ENCODE measurements around the gene CARMIL1. TPM values are rescaled to one million over a fixed set of nuclear protein-coding genes. Genes with fewer than 3 reads are reported as not detected.
A peak's percentile ranks its signal among the peaks of the same experiment; 100 is the strongest.
"Not testable (repeated sequence)": the region's sequence is repeated elsewhere in the genome, so short reads cannot be mapped to it uniquely, and the experiment has no call there.

Gene CARMIL1
- total and polyA plus RNA-seq, 3 experiments from 2014 or later, result 1.8 to 2.9 TPM; not detected in 1

GRCh38 chr6:25435416-25435985 is 156.3 kb downstream of the CARMIL1 start:
- Histone ChIP-seq H3K9me3 (ENCODE audit: low read length) (no peaks in the 10 kb centered on the region), H3K27ac (ENCODE audit: low read depth, low read length) (no peak overlapping the region), H3K27me3 (ENCODE audit: insufficient read depth, low read length, poor library complexity, severe bottlenecking) (no peaks in the 10 kb centered on the region), H3K4me1 (ENCODE audit: insufficient read depth, low read length) (no peaks in the 10 kb centered on the region), H3K4me3 (ENCODE audit: low read length) (no peak overlapping the region), H3K36me3 (ENCODE audit: insufficient read depth, low read length) (no peaks in the 10 kb centered on the region)
- ChIA-PET POLR2A (no interaction called here), CTCF (interaction anchor here (1.1 kb wide), 1 partner anchor 54 kb away, joined by 3 read pairs; no protein-coding TSS in a partner anchor)
- Mint-ChIP-seq H3K9me3 (no peaks in the 10 kb centered on the region), H3K36me3 (no peaks in the 10 kb centered on the region), H3K4me3 (no peak overlapping the region), H3K27ac (no peak overlapping the region), H3K4me1 (no peaks in the 10 kb centered on the region), H3K27me3 (peaks cover 0 to 5% of the 10 kb centered on the region in 2 donors)
- no peak for DNase-seq

GRCh38 chr6:25436760-25437159 is 157.6 kb downstream of the CARMIL1 start:
- Mint-ChIP-seq H3K27me3 (peaks cover 0 to 5% of the 10 kb centered on the region in 2 donors), H3K27ac (no peak overlapping the region), H3K9me3 (no peaks in the 10 kb centered on the region), H3K4me1 (peaks cover 3 to 5% (median 5%) of the 10 kb centered on the region in 3 donors), H3K36me3 (no peaks in the 10 kb centered on the region), H3K4me3 (no peak overlapping the region)
- H3K4me1 ChIP-seq (ENCODE audit: insufficient read depth, low read length), result peaks cover 12% of the 10 kb centered on the region
- no peaks in the 10 kb centered on the region for H3K27me3 ChIP-seq (ENCODE audit: insufficient read depth, low read length, poor library complexity, severe bottlenecking)
- DNase-seq, result no peak
- no peak overlapping the region for H3K27ac ChIP-seq (ENCODE audit: low read depth, low read length)
- no peaks in the 10 kb centered on the region for H3K36me3 ChIP-seq (ENCODE audit: insufficient read depth, low read length)
- ChIA-PET CTCF (interaction anchor here (1.1 kb wide), 1 partner anchor 53 kb away, joined by 3 read pairs; no protein-coding TSS in a partner anchor), POLR2A (no interaction called here)
- no peak overlapping the region for H3K4me3 ChIP-seq (ENCODE audit: low read length)
- no peaks in the 10 kb centered on the region for H3K9me3 ChIP-seq (ENCODE audit: low read length)

- Histone ChIP-seq H3K9me3 (ENCODE audit: low read length) (no peaks in the 10 kb centered on the region), H3K4me1 (ENCODE audit: insufficient read depth, low read length) (peaks cover 26% of the 10 kb centered on the region), H3K36me3 (ENCODE audit: insufficient read depth, low read length) (no peaks in the 10 kb centered on the region), H3K27me3 (ENCODE audit: insufficient read depth, low read length, poor library complexity, severe bottlenecking) (no peaks in the 10 kb centered on the region), H3K4me3 (ENCODE audit: low read length) (no peak overlapping the region), H3K27ac (ENCODE audit: low read depth, low read length) (no peak overlapping the region)
- POLR2A ChIA-PET, result no interaction called here
- no peak overlapping the region for H3K4me3 Mint-ChIP-seq
- CTCF ChIA-PET, result interaction anchor here (1.4 to 1.6 kb wide), 2 partner anchors 160 to 161 kb away, joined by 3 to 4 read pairs; partner anchors contain the start of gene CARMIL1
- H3K27ac Mint-ChIP-seq, result no peak overlapping the region
- H3K27me3 Mint-ChIP-seq, result no peaks in the 10 kb centered on the region
- no peak for DNase-seq
- peaks cover 0 to under 1% (median 0%) of the 10 kb centered on the region in 5 donors for H3K9me3 Mint-ChIP-seq
- H3K36me3 Mint-ChIP-seq, result peaks cover 0 to under 1% (median 0%) of the 10 kb centered on the region in 3 donors
- H3K4me1 Mint-ChIP-seq, result peaks cover 6 to 14% (median 11%) of the 10 kb centered on the region in 3 donors
These were observed 160.2 kb downstream of the CARMIL1 start for GRCh38 chr6:25439368-25439767.

- Histone ChIP-seq H3K9me3 (ENCODE audit: low read length) (no peaks in the 10 kb centered on the region), H3K27ac (ENCODE audit: low read depth, low read length) (no peak overlapping the region), H3K36me3 (ENCODE audit: insufficient read depth, low read length) (no peaks in the 10 kb centered on the region), H3K4me3 (ENCODE audit: low read length) (no peak overlapping the region), H3K27me3 (ENCODE audit: insufficient read depth, low read length, poor library complexity, severe bottlenecking) (no peaks in the 10 kb centered on the region), H3K4me1 (ENCODE audit: insufficient read depth, low read length) (peaks cover 26% of the 10 kb centered on the region)
- ChIA-PET CTCF (no interaction called here), POLR2A (interaction anchor here (0.9 kb wide), 1 partner anchor 37 kb away, joined by 3 read pairs; no protein-coding TSS in a partner anchor)
- Mint-ChIP-seq H3K27ac (peak overlapping the region in 5 of 8 donors; percentile 25 to 86 (median 67)), H3K9me3 (peaks cover 0 to 3% (median 0%) of the 10 kb centered on the region in 5 donors), H3K36me3 (peaks cover 5 to 17% (median 6%) of the 10 kb centered on the region in 3 donors), H3K4me3 (no peak overlapping the region), H3K27me3 (no peaks in the 10 kb centered on the region), H3K4me1 (peaks cover 6 to 14% (median 11%) of the 10 kb centered on the region in 3 donors)
- DNase-seq, result peak in 1 of 5 donors; percentile 59
These were observed 162.6 kb downstream of the CARMIL1 start for GRCh38 chr6:25441663-25442270.

GRCh38 chr6:25442898-25443297 is 163.7 kb downstream of the CARMIL1 start:
- no peak for DNase-seq
- H3K27me3 Mint-ChIP-seq, result peaks cover 0 to 1% of the 10 kb centered on the region in 2 donors
- Histone ChIP-seq H3K4me1 (ENCODE audit: insufficient read depth, low read length) (peaks cover 26% of the 10 kb centered on the region), H3K36me3 (ENCODE audit: insufficient read depth, low read length) (no peaks in the 10 kb centered on the region), H3K27me3 (ENCODE audit: insufficient read depth, low read length, poor library complexity, severe bottlenecking) (no peaks in the 10 kb centered on the region), H3K27ac (ENCODE audit: low read depth, low read length) (no peak overlapping the region), H3K4me3 (ENCODE audit: low read length) (no peak overlapping the region), H3K9me3 (ENCODE audit: low read length) (no peaks in the 10 kb centered on the region)
- H3K4me3 Mint-ChIP-seq, result no peak overlapping the region
- H3K9me3 Mint-ChIP-seq, result peaks cover 0 to 3% (median 0%) of the 10 kb centered on the region in 5 donors
- peaks cover 6 to 22% (median 14%) of the 10 kb centered on the region in 3 donors for H3K4me1 Mint-ChIP-seq
- POLR2A ChIA-PET, result no interaction called here
- H3K27ac Mint-ChIP-seq, result no peak overlapping the region
- CTCF ChIA-PET, result no interaction called here
- peaks cover 5 to 22% (median 6%) of the 10 kb centered on the region in 3 donors for H3K36me3 Mint-ChIP-seq

GRCh38 chr6:25444521-25444920 is 165.3 kb downstream of the CARMIL1 start:
- CTCF ChIA-PET; H3K4me3 ChIP-seq (ENCODE audit: low read length); H3K27ac Mint-ChIP-seq; POLR2A ChIA-PET; H3K27ac ChIP-seq (ENCODE audit: low read depth, low read length); H3K4me3 Mint-ChIP-seq; H3K9me3 Mint-ChIP-seq; H3K9me3 ChIP-seq (ENCODE audit: low read length); H3K27me3 ChIP-seq (ENCODE audit: insufficient read depth, low read length, poor library complexity, severe bottlenecking); DNase-seq; H3K27me3 Mint-ChIP-seq; H3K36me3 ChIP-seq (ENCODE audit: insufficient read depth, low read length): not testable (repeated sequence)
- peaks cover 26% of the 10 kb centered on the region for H3K4me1 ChIP-seq (ENCODE audit: insufficient read depth, low read length)
- Mint-ChIP-seq H3K4me1 (peaks cover 6 to 23% (median 20%) of the 10 kb centered on the region in 3 donors), H3K36me3 (peaks cover 5 to 23% (median 6%) of the 10 kb centered on the region in 3 donors)

GRCh38 chr6:25446830-25447569 is 167.8 kb downstream of the CARMIL1 start:
- no peaks in the 10 kb centered on the region for H3K36me3 ChIP-seq (ENCODE audit: insufficient read depth, low read length)
- Mint-ChIP-seq H3K27ac (no peak overlapping the region), H3K4me1 (peaks cover 3 to 18% (median 17%) of the 10 kb centered on the region in 3 donors), H3K36me3 (peaks cover 6 to 23% (median 6%) of the 10 kb centered on the region in 3 donors), H3K4me3 (no peak overlapping the region), H3K27me3 (peaks cover 0 to 3% of the 10 kb centered on the region in 2 donors), H3K9me3 (peaks cover 0 to 3% (median 0%) of the 10 kb centered on the region in 5 donors)
- H3K4me1 ChIP-seq (ENCODE audit: insufficient read depth, low read length), result peaks cover 11% of the 10 kb centered on the region
- no peak overlapping the region for H3K4me3 ChIP-seq (ENCODE audit: low read length)
- ChIA-PET POLR2A (no interaction called here), CTCF (interaction anchor here (0.6 kb wide), 1 partner anchor 10 kb away, joined by 3 read pairs; no protein-coding TSS in a partner anchor)
- H3K27ac ChIP-seq (ENCODE audit: low read depth, low read length), result no peak overlapping the region
- H3K27me3 ChIP-seq (ENCODE audit: insufficient read depth, low read length, poor library complexity, severe bottlenecking), result no peaks in the 10 kb centered on the region
- no peaks in the 10 kb centered on the region for H3K9me3 ChIP-seq (ENCODE audit: low read length)
- no peak for DNase-seq

GRCh38 chr6:25447570-25447929 is 168.4 kb downstream of the CARMIL1 start:
- H3K4me1 ChIP-seq (ENCODE audit: insufficient read depth, low read length), result peaks cover 6% of the 10 kb centered on the region
- Mint-ChIP-seq H3K4me1 (peaks cover 3 to 14% (median 13%) of the 10 kb centered on the region in 3 donors), H3K36me3 (peaks cover 6 to 23% (median 6%) of the 10 kb centered on the region in 3 donors), H3K9me3 (peaks cover 0 to 3% (median 0%) of the 10 kb centered on the region in 5 donors), H3K4me3 (no peak overlapping the region), H3K27ac (peak overlapping the region in 2 of 8 donors; percentile 0 to 5), H3K27me3 (peaks cover 0 to 3% of the 10 kb centered on the region in 2 donors)
- DNase-seq, result no peak
- ChIA-PET POLR2A (no interaction called here), CTCF (no interaction called here)
- H3K27me3 ChIP-seq (ENCODE audit: insufficient read depth, low read length, poor library complexity, severe bottlenecking), result no peaks in the 10 kb centered on the region
- H3K9me3 ChIP-seq (ENCODE audit: low read length), result no peaks in the 10 kb centered on the region
- no peaks in the 10 kb centered on the region for H3K36me3 ChIP-seq (ENCODE audit: insufficient read depth, low read length)
- no peak overlapping the region for H3K27ac ChIP-seq (ENCODE audit: low read depth, low read length)
- no peak overlapping the region for H3K4me3 ChIP-seq (ENCODE audit: low read length)
